ENCODE results near the gene UHRF1. TPM values are rescaled to one million over a fixed set of nuclear protein-coding genes. Genes with fewer than 3 reads are reported as not detected.

UHRF1 gene
- total and polyA plus RNA-seq, 2 of the 13 experiments (the other 11 are each of a cell fraction or from before 2014, with no cell fraction given): 6.8 to 78.4 TPM

DNA sequence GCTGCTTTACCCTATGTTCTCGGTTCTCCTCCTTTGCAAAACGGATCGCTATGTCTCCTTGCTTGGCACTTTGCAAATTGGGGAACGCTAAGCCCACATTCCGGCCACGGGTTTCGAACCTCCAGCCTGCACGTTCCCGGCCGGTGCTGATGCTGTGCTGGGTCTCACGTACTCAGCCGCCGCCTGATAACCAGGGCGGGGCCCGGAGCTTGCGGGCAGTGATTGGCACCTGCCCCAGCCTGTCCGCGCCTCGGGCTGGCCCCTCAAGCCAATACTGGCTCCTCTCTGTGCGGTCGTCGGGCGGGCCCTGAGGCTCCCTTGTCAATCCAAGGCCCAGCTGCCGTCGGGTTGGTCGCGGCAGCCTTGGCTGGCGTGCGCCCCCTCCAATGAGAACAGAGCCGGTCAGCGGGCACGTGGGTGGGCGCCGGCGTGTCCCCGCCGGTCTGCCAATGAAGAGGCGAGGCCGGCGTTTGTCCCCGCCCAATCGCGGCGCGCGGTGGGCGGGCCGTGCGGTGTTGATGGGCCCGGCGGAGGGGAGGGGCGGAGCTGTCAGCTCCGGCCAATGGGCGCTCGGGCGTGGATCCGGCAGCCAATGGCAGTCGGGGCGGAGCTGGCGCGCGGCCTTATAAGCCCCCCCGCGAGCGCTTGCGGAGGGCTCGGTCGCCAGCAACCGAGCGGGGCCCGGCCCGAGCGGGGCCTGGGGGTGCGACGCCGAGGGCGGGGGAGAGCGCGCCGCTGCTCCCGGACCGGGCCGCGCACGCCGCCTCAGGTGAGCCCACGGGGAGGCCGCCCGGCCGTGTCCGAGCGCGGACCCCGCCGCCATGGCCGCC is 59.4 kb downstream of the UHRF1 start, which contains the start of gene KDM4B (continued):
- TF ChIP-seq SALL2 (CRISPR knock-in tag; IDR thresholded peaks at IDR 0.05) (0 out of 2 replicates have a peak, but pooled peaks have one; percentile 18), ZNF570 (CRISPR knock-in tag; IDR thresholded peaks at IDR 0.05; ENCODE audit: borderline replicate concordance) (no peak), ZBTB7A (CRISPR knock-in tag; IDR thresholded peaks at IDR 0.05) (no peak), SOX13 (IDR thresholded peaks at IDR 0.05) (no peak), SOX13 (CRISPR knock-in tag; conservative IDR thresholded peaks at IDR 0.05 in 1 of 2, IDR thresholded peaks at IDR 0.05 in 1 of 2) (peak in 1 of 2 experiments; percentile 6; a peak in 1 of 4 replicates), DMAP1 (CRISPR knock-in tag; IDR thresholded peaks at IDR 0.05) (0 out of 2 replicates have a peak, but pooled peaks have one; percentile 48), ZNF766 (CRISPR knock-in tag; IDR thresholded peaks at IDR 0.05; ENCODE audit: borderline replicate concordance) (no peak), JUNB (CRISPR knock-in tag; IDR thresholded peaks at IDR 0.05; ENCODE audit: borderline replicate concordance) (no peak), HOXA3 (CRISPR knock-in tag; IDR thresholded peaks at IDR 0.05) (no peak; the same call in 1 of the 2 replicates), NFKBIZ (CRISPR knock-in tag; IDR thresholded peaks at IDR 0.05) (no peak), PRMT3 (CRISPR knock-in tag; IDR thresholded peaks at IDR 0.05; ENCODE audit: borderline replicate concordance, low read depth) (no peak), SOX5 (CRISPR knock-in tag; IDR thresholded peaks at IDR 0.05; ENCODE audit: borderline replicate concordance) (0 out of 2 replicates have a peak, but pooled peaks have one; percentile 10), CREM (IDR thresholded peaks at IDR 0.05) (peak; percentile 70), CREM (CRISPR knock-in tag; IDR thresholded peaks at IDR 0.05) (no peak; the same call in 1 of the 2 replicates), TCF12 (IDR thresholded peaks at IDR 0.05) (no peak), TCF12 (CRISPR knock-in tag; IDR thresholded peaks at IDR 0.05) (no peak)
- TF ChIP-seq, protein P1, sequence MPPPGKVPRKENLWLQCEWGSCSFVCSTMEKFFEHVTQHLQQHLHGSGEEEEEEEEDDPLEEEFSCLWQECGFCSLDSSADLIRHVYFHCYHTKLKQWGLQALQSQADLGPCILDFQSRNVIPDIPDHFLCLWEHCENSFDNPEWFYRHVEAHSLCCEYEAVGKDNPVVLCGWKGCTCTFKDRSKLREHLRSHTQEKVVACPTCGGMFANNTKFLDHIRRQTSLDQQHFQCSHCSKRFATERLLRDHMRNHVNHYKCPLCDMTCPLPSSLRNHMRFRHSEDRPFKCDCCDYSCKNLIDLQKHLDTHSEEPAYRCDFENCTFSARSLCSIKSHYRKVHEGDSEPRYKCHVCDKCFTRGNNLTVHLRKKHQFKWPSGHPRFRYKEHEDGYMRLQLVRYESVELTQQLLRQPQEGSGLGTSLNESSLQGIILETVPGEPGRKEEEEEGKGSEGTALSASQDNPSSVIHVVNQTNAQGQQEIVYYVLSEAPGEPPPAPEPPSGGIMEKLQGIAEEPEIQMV (CRISPR knock-in tag; IDR thresholded peaks at IDR 0.05; ENCODE audit: low read depth): no peak
- TF ChIP-seq, protein P2, sequence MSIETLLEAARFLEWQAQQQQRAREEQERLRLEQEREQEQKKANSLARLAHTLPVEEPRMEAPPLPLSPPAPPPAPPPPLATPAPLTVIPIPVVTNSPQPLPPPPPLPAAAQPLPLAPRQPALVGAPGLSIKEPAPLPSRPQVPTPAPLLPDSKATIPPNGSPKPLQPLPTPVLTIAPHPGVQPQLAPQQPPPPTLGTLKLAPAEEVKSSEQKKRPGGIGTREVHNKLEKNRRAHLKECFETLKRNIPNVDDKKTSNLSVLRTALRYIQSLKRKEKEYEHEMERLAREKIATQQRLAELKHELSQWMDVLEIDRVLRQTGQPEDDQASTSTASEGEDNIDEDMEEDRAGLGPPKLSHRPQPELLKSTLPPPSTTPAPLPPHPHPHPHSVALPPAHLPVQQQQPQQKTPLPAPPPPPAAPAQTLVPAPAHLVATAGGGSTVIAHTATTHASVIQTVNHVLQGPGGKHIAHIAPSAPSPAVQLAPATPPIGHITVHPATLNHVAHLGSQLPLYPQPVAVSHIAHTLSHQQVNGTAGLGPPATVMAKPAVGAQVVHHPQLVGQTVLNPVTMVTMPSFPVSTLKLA (IDR thresholded peaks at IDR 0.05): peak; percentile 93
- TF ChIP-seq, protein P3, sequence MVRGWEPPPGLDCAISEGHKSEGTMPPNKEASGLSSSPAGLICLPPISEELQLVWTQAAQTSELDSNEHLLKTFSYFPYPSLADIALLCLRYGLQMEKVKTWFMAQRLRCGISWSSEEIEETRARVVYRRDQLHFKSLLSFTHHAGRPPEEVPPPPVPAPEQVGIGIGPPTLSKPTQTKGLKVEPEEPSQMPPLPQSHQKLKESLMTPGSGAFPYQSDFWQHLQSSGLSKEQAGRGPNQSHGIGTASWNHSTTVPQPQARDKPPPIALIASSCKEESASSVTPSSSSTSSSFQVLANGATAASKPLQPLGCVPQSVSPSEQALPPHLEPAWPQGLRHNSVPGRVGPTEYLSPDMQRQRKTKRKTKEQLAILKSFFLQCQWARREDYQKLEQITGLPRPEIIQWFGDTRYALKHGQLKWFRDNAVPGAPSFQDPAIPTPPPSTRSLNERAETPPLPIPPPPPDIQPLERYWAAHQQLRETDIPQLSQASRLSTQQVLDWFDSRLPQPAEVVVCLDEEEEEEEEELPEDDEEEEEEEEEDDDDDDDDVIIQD (CRISPR knock-in tag; IDR thresholded peaks at IDR 0.05; ENCODE audit: low read depth): 0 out of 2 replicates have a peak, but pooled peaks have one; percentile 31
- TF ChIP-seq, protein P4, sequence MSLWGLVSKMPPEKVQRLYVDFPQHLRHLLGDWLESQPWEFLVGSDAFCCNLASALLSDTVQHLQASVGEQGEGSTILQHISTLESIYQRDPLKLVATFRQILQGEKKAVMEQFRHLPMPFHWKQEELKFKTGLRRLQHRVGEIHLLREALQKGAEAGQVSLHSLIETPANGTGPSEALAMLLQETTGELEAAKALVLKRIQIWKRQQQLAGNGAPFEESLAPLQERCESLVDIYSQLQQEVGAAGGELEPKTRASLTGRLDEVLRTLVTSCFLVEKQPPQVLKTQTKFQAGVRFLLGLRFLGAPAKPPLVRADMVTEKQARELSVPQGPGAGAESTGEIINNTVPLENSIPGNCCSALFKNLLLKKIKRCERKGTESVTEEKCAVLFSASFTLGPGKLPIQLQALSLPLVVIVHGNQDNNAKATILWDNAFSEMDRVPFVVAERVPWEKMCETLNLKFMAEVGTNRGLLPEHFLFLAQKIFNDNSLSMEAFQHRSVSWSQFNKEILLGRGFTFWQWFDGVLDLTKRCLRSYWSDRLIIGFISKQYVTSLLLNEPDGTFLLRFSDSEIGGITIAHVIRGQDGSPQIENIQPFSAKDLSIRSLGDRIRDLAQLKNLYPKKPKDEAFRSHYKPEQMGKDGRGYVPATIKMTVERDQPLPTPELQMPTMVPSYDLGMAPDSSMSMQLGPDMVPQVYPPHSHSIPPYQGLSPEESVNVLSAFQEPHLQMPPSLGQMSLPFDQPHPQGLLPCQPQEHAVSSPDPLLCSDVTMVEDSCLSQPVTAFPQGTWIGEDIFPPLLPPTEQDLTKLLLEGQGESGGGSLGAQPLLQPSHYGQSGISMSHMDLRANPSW (CRISPR knock-in tag; IDR thresholded peaks at IDR 0.05; ENCODE audit: borderline replicate concordance): no peak
- TF ChIP-seq, protein P5, sequence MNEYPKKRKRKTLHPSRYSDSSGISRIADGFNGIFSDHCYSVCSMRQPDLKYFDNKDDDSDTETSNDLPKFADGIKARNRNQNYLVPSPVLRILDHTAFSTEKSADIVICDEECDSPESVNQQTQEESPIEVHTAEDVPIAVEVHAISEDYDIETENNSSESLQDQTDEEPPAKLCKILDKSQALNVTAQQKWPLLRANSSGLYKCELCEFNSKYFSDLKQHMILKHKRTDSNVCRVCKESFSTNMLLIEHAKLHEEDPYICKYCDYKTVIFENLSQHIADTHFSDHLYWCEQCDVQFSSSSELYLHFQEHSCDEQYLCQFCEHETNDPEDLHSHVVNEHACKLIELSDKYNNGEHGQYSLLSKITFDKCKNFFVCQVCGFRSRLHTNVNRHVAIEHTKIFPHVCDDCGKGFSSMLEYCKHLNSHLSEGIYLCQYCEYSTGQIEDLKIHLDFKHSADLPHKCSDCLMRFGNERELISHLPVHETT (CRISPR knock-in tag; conservative IDR thresholded peaks at IDR 0.05): peak; percentile 60; the same call in 1 of the 2 replicates
